ENCODE measurements around the gene GALT. TPM values are rescaled to one million over a fixed set of nuclear protein-coding genes. Genes with fewer than 3 reads are reported as not detected.
A peak's percentile ranks its signal among the peaks of the same experiment; 100 is the strongest.

The GALT gene
- total RNA-seq, 1 experiment from 2014 or later: 27.6 TPM

DNA sequence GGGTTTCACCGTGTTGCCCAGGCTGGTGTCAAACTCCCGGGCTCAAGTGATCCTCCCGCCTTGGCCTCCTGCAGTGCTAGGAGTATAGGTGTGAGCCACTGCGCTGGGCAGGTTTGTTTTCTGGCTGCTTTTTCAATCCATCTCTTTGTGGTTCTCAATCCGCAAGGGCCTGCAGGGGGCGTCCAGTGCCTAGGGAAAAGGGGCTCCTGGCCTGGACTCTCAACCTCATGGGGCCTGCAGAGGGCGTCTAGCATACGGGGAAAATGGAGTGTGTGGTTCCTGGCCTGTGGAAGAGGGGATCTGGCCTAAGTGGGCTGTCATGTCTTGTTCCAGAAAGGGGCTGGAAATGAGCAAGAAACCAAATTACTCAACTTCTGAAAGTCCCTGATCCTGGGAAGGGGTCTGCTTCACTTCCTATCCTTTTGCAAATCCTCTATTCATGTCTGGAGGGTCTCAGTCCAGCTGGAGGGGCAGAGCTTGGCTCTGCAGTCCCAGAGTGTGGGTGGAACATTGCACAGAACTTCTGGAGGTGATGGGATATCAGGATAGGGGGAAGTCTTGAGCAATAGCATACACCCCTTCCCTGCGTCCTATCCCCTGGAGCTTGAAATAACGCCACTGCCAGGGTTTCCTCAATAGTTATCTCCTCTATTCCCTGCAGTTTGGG, 28.7 kb downstream of the GALT start:
- Histone ChIP-seq H3K4me3 (ENCODE audit: low read depth, low read length, poor library complexity, severe bottlenecking) (no peak overlapping the region), H3K9me3 (ENCODE audit: low read depth, low read length, poor library complexity, severe bottlenecking) (no peaks in the 10 kb centered on the region), H3K27ac (ENCODE audit: low read depth, low read length, poor library complexity, severe bottlenecking) (no peak overlapping the region), H3K27me3 (replicated peaks; ENCODE audit: insufficient read depth, low read depth, low read length, poor library complexity) (no peaks in the 10 kb centered on the region), H3K4me1 (ENCODE audit: insufficient read depth, low read length, poor library complexity, severe bottlenecking) (no peaks in the 10 kb centered on the region), H3K36me3 (ENCODE audit: insufficient read depth, low read length, poor library complexity, severe bottlenecking) (no peaks in the 10 kb centered on the region)
- DNase-seq (ENCODE audit: low spot score): peak; percentile 88
- intact Hi-C loops (cut with micrococcal nuclease; ENCODE audit: unreplicated experiment): loop anchor here (2.0 kb wide), 1 partner anchor 28 kb away; no protein-coding TSS in a partner anchor
- BruUV-seq (replicated peaks): no TSS peak
- TF ChIP-seq CTCF (conservative IDR thresholded peaks at IDR 0.05; ENCODE audit: low read depth, low read length): peak; percentile 88
- TF ChIP-seq EZH2 (IDR thresholded peaks at IDR 0.05; ENCODE audit: borderline replicate concordance, low read depth, low read length, poor library complexity, severe bottlenecking): no peak
- ChIA-PET CTCF (interaction anchor here (1.1 to 1.4 kb wide), 2 partner anchors 27 to 41 kb away, joined by 3 to 5 read pairs; no protein-coding TSS in a partner anchor), POLR2A (ENCODE audit: low non-redundant PET) (no interaction called here)

GRCh38 chr9:34675869-34676268, 29.4 kb downstream of the GALT start:
- no peak overlapping the region for H3K27ac ChIP-seq (ENCODE audit: low read depth, low read length, poor library complexity, severe bottlenecking)
- ChIA-PET POLR2A (ENCODE audit: low non-redundant PET) (no interaction called here), CTCF (interaction anchor here (1.1 to 1.4 kb wide), 2 partner anchors 27 to 42 kb away, joined by 3 to 5 read pairs; no protein-coding TSS in a partner anchor)
- no peaks in the 10 kb centered on the region for H3K36me3 ChIP-seq (ENCODE audit: insufficient read depth, low read length, poor library complexity, severe bottlenecking)
- no TSS peak for BruUV-seq (replicated peaks)
- no peak overlapping the region for H3K4me3 ChIP-seq (ENCODE audit: low read depth, low read length, poor library complexity, severe bottlenecking)
- H3K9me3 ChIP-seq (ENCODE audit: low read depth, low read length, poor library complexity, severe bottlenecking): no peaks in the 10 kb centered on the region
- H3K27me3 ChIP-seq (replicated peaks; ENCODE audit: insufficient read depth, low read depth, low read length, poor library complexity): no peaks in the 10 kb centered on the region
- DNase-seq (ENCODE audit: low spot score): no peak
- intact Hi-C loops (cut with micrococcal nuclease; ENCODE audit: unreplicated experiment): loop anchor here (2.0 kb wide), 1 partner anchor 27 kb away; no protein-coding TSS in a partner anchor
- no peaks in the 10 kb centered on the region for H3K4me1 ChIP-seq (ENCODE audit: insufficient read depth, low read length, poor library complexity, severe bottlenecking)
- TF ChIP-seq EZH2 (IDR thresholded peaks at IDR 0.05; ENCODE audit: borderline replicate concordance, low read depth, low read length, poor library complexity, severe bottlenecking): no peak
- no peak for TF ChIP-seq CTCF (conservative IDR thresholded peaks at IDR 0.05; ENCODE audit: low read depth, low read length)

DNA sequence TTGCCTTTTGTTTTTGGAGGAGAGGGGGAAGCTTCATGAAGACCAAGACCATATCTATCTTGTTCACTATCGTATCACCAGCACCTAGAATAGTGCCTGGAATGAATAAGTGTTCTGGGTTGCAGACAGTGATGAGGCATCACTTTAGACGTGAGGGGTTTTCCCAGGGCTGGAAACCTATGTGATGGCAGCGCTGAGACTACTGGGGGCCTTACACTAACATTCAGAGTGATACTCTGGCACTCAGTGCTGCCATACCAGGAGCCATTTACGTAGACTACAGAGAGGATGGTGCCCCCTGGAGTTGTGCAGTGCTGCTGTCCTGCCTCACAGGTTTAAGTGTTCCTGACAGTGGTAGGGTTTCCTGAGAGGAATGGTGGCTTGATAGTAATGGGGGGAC, 37.7 kb downstream of the GALT start:
- CTCF ChIA-PET: no interaction called here
- no peaks in the 10 kb centered on the region for H3K9me3 ChIP-seq (ENCODE audit: low read depth, low read length, poor library complexity, severe bottlenecking)
- DNase-seq (ENCODE audit: low spot score): no peak
- intact Hi-C loops (cut with micrococcal nuclease; ENCODE audit: unreplicated experiment): no loop called here
- H3K4me3 ChIP-seq (ENCODE audit: low read depth, low read length, poor library complexity, severe bottlenecking): no peak overlapping the region
- H3K27ac ChIP-seq (ENCODE audit: low read depth, low read length, poor library complexity, severe bottlenecking): no peak overlapping the region
- no peaks in the 10 kb centered on the region for H3K36me3 ChIP-seq (ENCODE audit: insufficient read depth, low read length, poor library complexity, severe bottlenecking)
- no TSS peak for BruUV-seq (replicated peaks)
- H3K4me1 ChIP-seq (ENCODE audit: insufficient read depth, low read length, poor library complexity, severe bottlenecking): no peaks in the 10 kb centered on the region
- no peaks in the 10 kb centered on the region for H3K27me3 ChIP-seq (replicated peaks; ENCODE audit: insufficient read depth, low read depth, low read length, poor library complexity)
- POLR2A ChIA-PET (ENCODE audit: low non-redundant PET): interaction anchor here (0.7 kb wide), 1 partner anchor 33 kb away, joined by 3 read pairs; no protein-coding TSS in a partner anchor
- TF ChIP-seq EZH2 (IDR thresholded peaks at IDR 0.05; ENCODE audit: borderline replicate concordance, low read depth, low read length, poor library complexity, severe bottlenecking) (no peak), CTCF (conservative IDR thresholded peaks at IDR 0.05; ENCODE audit: low read depth, low read length) (no peak)

All from A673 (cell line).